ENCODE data around the gene SRRD. TPM values are rescaled to one million over a fixed set of nuclear protein-coding genes. Genes with fewer than 3 reads are reported as not detected.

SRRD gene
- total and polyA plus RNA-seq, 2 donors from 2014 or later = 20.3 to 22.8 TPM

DNA sequence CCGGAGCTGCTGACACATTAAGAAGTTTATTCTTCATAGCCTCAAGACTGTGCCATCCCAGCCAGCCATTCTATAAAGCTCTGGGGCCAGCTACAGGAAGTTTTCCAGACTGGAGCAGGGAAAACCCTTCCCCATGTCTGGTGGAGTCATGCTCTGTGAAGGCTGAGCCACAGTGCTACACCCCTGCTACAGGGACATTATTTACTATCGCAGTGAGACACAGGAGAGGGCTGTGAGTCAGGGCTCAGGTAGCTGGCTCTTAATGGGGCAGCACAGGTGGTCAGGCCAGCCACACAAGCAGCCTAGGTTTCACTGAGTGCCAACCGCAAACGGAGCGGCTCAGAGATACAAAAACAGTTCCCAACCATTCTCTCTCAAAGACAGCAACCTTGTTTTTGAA lies 12.2 kb upstream of the SRRD start:
- no peak for DNase-seq
- intact Hi-C loops (cut with DNase I) = no loop called here
- H3K27ac ChIP-seq (ENCODE audit: low read depth in 2 of 2, low read length in 2 of 2) = no peak overlapping the region
- no peaks in the 10 kb centered on the region for H3K27me3 ChIP-seq (ENCODE audit: control insufficient read depth, insufficient read depth, low read length)
- H3K4me1 ChIP-seq (ENCODE audit: control insufficient read depth in 2 of 3, insufficient read depth in 2 of 3, low read depth in 1 of 3, low read length in 3 of 3) = no peaks in the 10 kb centered on the region
- H3K9me3 ChIP-seq (ENCODE audit: control insufficient read depth in 2 of 3, insufficient read depth in 1 of 3, low read length in 3 of 3) = no peaks in the 10 kb centered on the region
- H3K36me3 ChIP-seq (ENCODE audit: control insufficient read depth in 2 of 3, insufficient read depth in 3 of 3, low read length in 3 of 3) = peaks cover 11 to 62% (median 41%) of the 10 kb centered on the region in 3 donors
- H3K9ac ChIP-seq (ENCODE audit: low read length in 3 of 3) = no peak overlapping the region
- TF ChIP-seq, protein P1, sequence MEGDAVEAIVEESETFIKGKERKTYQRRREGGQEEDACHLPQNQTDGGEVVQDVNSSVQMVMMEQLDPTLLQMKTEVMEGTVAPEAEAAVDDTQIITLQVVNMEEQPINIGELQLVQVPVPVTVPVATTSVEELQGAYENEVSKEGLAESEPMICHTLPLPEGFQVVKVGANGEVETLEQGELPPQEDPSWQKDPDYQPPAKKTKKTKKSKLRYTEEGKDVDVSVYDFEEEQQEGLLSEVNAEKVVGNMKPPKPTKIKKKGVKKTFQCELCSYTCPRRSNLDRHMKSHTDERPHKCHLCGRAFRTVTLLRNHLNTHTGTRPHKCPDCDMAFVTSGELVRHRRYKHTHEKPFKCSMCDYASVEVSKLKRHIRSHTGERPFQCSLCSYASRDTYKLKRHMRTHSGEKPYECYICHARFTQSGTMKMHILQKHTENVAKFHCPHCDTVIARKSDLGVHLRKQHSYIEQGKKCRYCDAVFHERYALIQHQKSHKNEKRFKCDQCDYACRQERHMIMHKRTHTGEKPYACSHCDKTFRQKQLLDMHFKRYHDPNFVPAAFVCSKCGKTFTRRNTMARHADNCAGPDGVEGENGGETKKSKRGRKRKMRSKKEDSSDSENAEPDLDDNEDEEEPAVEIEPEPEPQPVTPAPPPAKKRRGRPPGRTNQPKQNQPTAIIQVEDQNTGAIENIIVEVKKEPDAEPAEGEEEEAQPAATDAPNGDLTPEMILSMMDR (IDR thresholded peaks at IDR 0.05; ENCODE audit: borderline replicate concordance, extremely low read depth, insufficient read depth) = no peak
- H3K4me3 ChIP-seq (ENCODE audit: low read length in 3 of 3) = no peak overlapping the region
- FAIRE-seq = no peak

DNA sequence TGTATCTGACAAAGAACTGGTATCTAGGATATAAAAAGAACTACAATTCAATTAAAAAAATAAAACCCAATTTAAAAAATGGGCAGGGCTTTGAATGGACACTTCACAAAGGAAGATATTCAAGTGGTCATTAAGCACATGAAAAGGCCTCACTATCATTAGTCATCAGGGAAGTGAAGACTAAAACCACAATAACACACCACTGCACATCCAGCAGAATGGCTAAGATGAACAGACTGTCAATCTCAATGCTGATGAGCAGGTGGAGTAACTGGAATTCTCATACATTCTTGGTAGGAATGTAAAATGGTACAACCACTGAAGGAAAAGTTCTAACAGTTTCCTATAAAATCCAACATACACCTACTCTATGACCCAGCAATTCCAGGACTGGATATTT lies 9.0 kb upstream of the SRRD start:
- peaks cover 9 to 54% (median 38%) of the 10 kb centered on the region in 3 donors for H3K36me3 ChIP-seq (ENCODE audit: control insufficient read depth in 2 of 3, insufficient read depth in 3 of 3, low read length in 3 of 3)

DNA sequence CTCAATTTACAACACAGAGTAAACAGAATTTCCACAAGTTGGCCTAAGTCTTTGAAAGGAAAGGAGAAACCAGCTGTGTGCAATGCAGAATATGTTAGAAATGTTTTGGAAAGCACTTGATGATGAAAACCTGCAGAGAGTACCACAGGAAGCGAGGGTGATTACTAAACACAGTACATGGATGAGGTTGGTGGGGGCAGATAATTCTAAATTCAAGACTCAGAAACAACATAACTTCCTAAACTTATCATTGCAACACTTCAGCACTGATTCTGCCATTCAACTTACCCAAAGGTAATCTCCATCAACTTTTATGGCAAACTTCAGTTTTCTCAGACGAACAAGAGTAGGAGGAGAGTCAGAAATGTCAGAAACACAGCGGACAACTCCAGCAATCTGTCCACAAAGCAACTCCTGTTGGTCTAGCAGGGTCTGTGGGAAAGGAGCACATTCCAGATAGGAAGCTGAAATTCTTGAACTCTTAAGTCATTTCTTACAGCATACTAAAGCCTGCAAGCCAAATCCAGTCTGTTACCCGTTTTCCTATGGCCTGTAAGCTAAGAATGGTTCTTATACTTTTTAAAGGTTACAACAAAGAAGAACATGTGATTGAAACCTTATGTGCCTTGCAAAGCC lies 6.9 kb upstream of the SRRD start:
- peaks cover 5 to 33% (median 22%) of the 10 kb centered on the region in 3 donors for H3K36me3 ChIP-seq (ENCODE audit: control insufficient read depth in 2 of 3, insufficient read depth in 3 of 3, low read length in 3 of 3)
- no peak for FAIRE-seq

More for the DNA sequence above, 9.0 kb upstream of the SRRD start:
- Histone ChIP-seq H3K27me3 (ENCODE audit: control insufficient read depth, insufficient read depth, low read length) (no peaks in the 10 kb centered on the region), H3K4me1 (ENCODE audit: control insufficient read depth in 2 of 3, insufficient read depth in 2 of 3, low read depth in 1 of 3, low read length in 3 of 3) (peaks cover 0 to 6% (median 0%) of the 10 kb centered on the region in 3 donors), H3K4me3 (ENCODE audit: low read length in 3 of 3) (no peak overlapping the region), H3K9me3 (ENCODE audit: control insufficient read depth in 2 of 3, insufficient read depth in 1 of 3, low read length in 3 of 3) (no peaks in the 10 kb centered on the region), H3K27ac (ENCODE audit: low read depth in 2 of 2, low read length in 2 of 2) (no peak overlapping the region), H3K9ac (ENCODE audit: low read length in 3 of 3) (no peak overlapping the region)
- DNase-seq = no peak
- TF ChIP-seq, protein P1 (IDR thresholded peaks at IDR 0.05; ENCODE audit: borderline replicate concordance, extremely low read depth, insufficient read depth) = no peak
- no peak for FAIRE-seq
- intact Hi-C loops (cut with DNase I) = no loop called here

More for the DNA sequence above, 6.9 kb upstream of the SRRD start:
- Histone ChIP-seq H3K4me1 (ENCODE audit: control insufficient read depth in 2 of 3, insufficient read depth in 2 of 3, low read depth in 1 of 3, low read length in 3 of 3) (peaks cover 0 to 7% (median 5%) of the 10 kb centered on the region in 3 donors), H3K9ac (ENCODE audit: low read length in 3 of 3) (no peak overlapping the region), H3K27ac (ENCODE audit: low read depth in 2 of 2, low read length in 2 of 2) (no peak overlapping the region), H3K9me3 (ENCODE audit: control insufficient read depth in 2 of 3, insufficient read depth in 1 of 3, low read length in 3 of 3) (no peaks in the 10 kb centered on the region), H3K27me3 (ENCODE audit: control insufficient read depth, insufficient read depth, low read length) (no peaks in the 10 kb centered on the region), H3K4me3 (ENCODE audit: low read length in 3 of 3) (no peak overlapping the region)
- TF ChIP-seq, protein P1 (IDR thresholded peaks at IDR 0.05; ENCODE audit: borderline replicate concordance, extremely low read depth, insufficient read depth) = no peak
- intact Hi-C loops (cut with DNase I) = no loop called here
- DNase-seq = no peak

Data from kidney (tissue), 14 donors.